HG03521 (cell line): ENCODE data around the gene DGKI.
"Not testable (repeated sequence)": the region's sequence is repeated elsewhere in the genome, so short reads cannot be mapped to it uniquely, and the experiment has no call there.

Experiments
- ATAC-seq: cut with Tn5 transposase; IDR thresholded peaks from one replicate; pipeline ENCODE4 v1.9.1; 2021; ENCODE audit warnings: mild to moderate bottlenecking, moderate library complexity; ENCODE audit not compliant: unreplicated experiment

Gene DGKI

GRCh38 chr7:137488038-137488437 lies 358.7 kb downstream of the DGKI start:
- no peak for ATAC-seq

GRCh38 chr7:137485818-137486217 lies 361.0 kb downstream of the DGKI start:
- ATAC-seq: no peak

- ATAC-seq: no peak
Observed at GRCh38 chr7:137484326-137484725, 362.4 kb downstream of the DGKI start.

- no peak for ATAC-seq
Observed at GRCh38 chr7:137482466-137482865, 364.3 kb downstream of the DGKI start.

- ATAC-seq: no peak
Observed at GRCh38 chr7:137480824-137481365, 365.9 kb downstream of the DGKI start.

GRCh38 chr7:137480401-137480800 lies 366.4 kb downstream of the DGKI start:
- no peak for ATAC-seq

- ATAC-seq: no peak
Observed at GRCh38 chr7:137476937-137477336, 369.8 kb downstream of the DGKI start.

GRCh38 chr7:137475966-137476365 lies 370.8 kb downstream of the DGKI start:
- ATAC-seq: no peak

GRCh38 chr7:137474540-137475026 lies 372.2 kb downstream of the DGKI start:
- no peak for ATAC-seq

GRCh38 chr7:137471128-137471527 lies 375.6 kb downstream of the DGKI start:
- no peak for ATAC-seq

GRCh38 chr7:137469858-137470257 lies 376.9 kb downstream of the DGKI start:
- ATAC-seq: no peak

- no peak for ATAC-seq
Observed at GRCh38 chr7:137469191-137469811, 377.5 kb downstream of the DGKI start.

- peak; percentile 44 for ATAC-seq
Observed at GRCh38 chr7:137462847-137463246, 383.9 kb downstream of the DGKI start.

- ATAC-seq: no peak
Observed at GRCh38 chr7:137462074-137462715, 384.6 kb downstream of the DGKI start.

- no peak for ATAC-seq
Observed at GRCh38 chr7:137458399-137458798, 388.4 kb downstream of the DGKI start.

- ATAC-seq: no peak
Observed at GRCh38 chr7:137454767-137455166, 392.0 kb downstream of the DGKI start.

- peak; percentile 61 for ATAC-seq
Observed at GRCh38 chr7:137454246-137454724, 392.5 kb downstream of the DGKI start.

GRCh38 chr7:137453356-137453755 lies 393.4 kb downstream of the DGKI start:
- no peak for ATAC-seq

GRCh38 chr7:137449016-137449415 lies 397.8 kb downstream of the DGKI start:
- no peak for ATAC-seq

- not testable (repeated sequence) for ATAC-seq
Observed at GRCh38 chr7:137448572-137448971, 398.2 kb downstream of the DGKI start.

GRCh38 chr7:137446025-137446424 lies 400.7 kb downstream of the DGKI start:
- no peak for ATAC-seq

- no peak for ATAC-seq
Observed at GRCh38 chr7:137445268-137445667, 401.5 kb downstream of the DGKI start.
